Tongue (tissue), 2 donors: ENCODE results near the gene POMT2. TPM values are rescaled to one million over a fixed set of nuclear protein-coding genes. Genes with fewer than 3 reads are reported as not detected.
"Not testable (repeated sequence)": the region's sequence is repeated elsewhere in the genome, so short reads cannot be mapped to it uniquely, and the experiment has no call there.

ENCODE experiments used
- DNase-seq: peaks from one replicate; pipeline ENCODE4 v3.0.0-alpha.2; 2015
- total RNA-seq: library from RNA; depleted of rRNA; stranded (reverse); fragments of >200 nt; gene quantifications from one replicate; pipeline ENCODE4 v1.2.3, GENCODE V29; 2014

POMT2 gene
- total RNA-seq, 1 donor from 2014 or later, result 26.8 TPM

- DNase-seq, result no peak
These were observed 3.6 kb upstream of the POMT2 start for GRCh38 chr14:77324289-77324688.

GRCh38 chr14:77323571-77323970, 2.9 kb upstream of the POMT2 start:
- DNase-seq, result no peak

GRCh38 chr14:77322951-77323350, 2.3 kb upstream of the POMT2 start:
- DNase-seq, result no peak

- no peak for DNase-seq
These were observed 1.7 kb upstream of the POMT2 start for GRCh38 chr14:77322250-77322902.

- DNase-seq, result no peak
These were observed 1.3 kb downstream of the POMT2 start for GRCh38 chr14:77319422-77319821.

- not testable (repeated sequence) for DNase-seq
These were observed 1.9 kb downstream of the POMT2 start for GRCh38 chr14:77318756-77319155.

GRCh38 chr14:77318006-77318553, 2.6 kb downstream of the POMT2 start:
- no peak for DNase-seq

GRCh38 chr14:77316872-77317301, 3.8 kb downstream of the POMT2 start:
- no peak for DNase-seq

GRCh38 chr14:77316195-77316505, 4.5 kb downstream of the POMT2 start:
- DNase-seq, result no peak

- DNase-seq, result no peak
These were observed 5.9 kb downstream of the POMT2 start for GRCh38 chr14:77314539-77315457.

GRCh38 chr14:77314043-77314442, 6.6 kb downstream of the POMT2 start:
- DNase-seq, result peak; percentile 60

- DNase-seq, result no peak
These were observed 7.3 kb downstream of the POMT2 start for GRCh38 chr14:77313371-77313770.

- DNase-seq, result no peak
These were observed 9.5 kb downstream of the POMT2 start for GRCh38 chr14:77311217-77311616.

GRCh38 chr14:77310026-77310425, 10.7 kb downstream of the POMT2 start:
- peak; percentile 83 for DNase-seq

- no peak for DNase-seq
These were observed 11.6 kb downstream of the POMT2 start for GRCh38 chr14:77309131-77309530.

- DNase-seq, result peak; percentile 93
These were observed 13.7 kb downstream of the POMT2 start for GRCh38 chr14:77306851-77307496.

GRCh38 chr14:77306416-77306815, 14.3 kb downstream of the POMT2 start:
- peak; percentile 88 for DNase-seq

- peak; percentile 94 for DNase-seq
These were observed 15.0 kb downstream of the POMT2 start for GRCh38 chr14:77305696-77306095.

GRCh38 chr14:77303417-77304156, 17.1 kb downstream of the POMT2 start:
- DNase-seq, result no peak

GRCh38 chr14:77302926-77303325, 17.8 kb downstream of the POMT2 start:
- DNase-seq, result no peak

- DNase-seq, result peak; percentile 94
These were observed 19.6 kb downstream of the POMT2 start for GRCh38 chr14:77301103-77301502.

GRCh38 chr14:77299771-77300170, 20.9 kb downstream of the POMT2 start:
- DNase-seq, result no peak
